Measurements from ENCODE around the gene GRK1.
"Not testable (repeated sequence)": the region's sequence is repeated elsewhere in the genome, so short reads cannot be mapped to it uniquely, and the experiment has no call there.

The GRK1 gene

DNA sequence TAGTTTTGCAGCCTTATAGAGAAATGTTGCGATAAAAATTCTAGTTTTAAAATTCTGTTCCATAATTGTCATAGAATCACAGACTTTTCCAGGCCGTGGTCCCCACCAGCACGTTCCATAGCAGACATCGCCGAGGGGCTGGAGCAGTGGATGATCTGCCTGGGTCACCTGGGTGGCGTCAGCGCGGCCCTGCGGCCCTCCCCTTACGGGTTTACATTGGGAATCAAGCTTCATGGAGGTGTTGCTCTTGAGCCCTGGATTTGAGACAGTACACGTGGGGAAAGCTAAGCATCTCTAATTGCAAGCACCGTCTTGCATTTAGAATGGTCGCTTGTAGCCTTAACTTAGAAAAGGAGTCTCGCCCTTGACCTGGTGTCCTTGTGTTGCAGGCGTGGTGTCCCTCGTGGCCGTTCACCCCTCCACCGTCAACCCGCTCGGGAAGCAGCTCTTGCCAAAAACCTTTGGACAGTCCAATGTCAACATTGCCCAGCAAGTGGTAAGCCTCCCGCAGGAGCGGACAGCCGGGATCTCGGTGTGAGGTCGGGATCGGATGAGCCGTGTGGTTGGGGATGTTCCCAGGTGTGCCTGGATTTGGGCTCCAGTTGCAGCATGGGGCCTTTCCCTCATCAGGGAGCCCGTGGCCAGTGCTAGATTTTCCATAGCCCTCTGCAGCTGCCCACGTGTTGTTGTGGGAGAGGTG lies 44.1 kb upstream of the GRK1 start:
- POLR2A ChIA-PET, result no interaction called here
- CTCF ChIA-PET, result no interaction called here
- no peak for DNase-seq (ENCODE audit: extremely low spot score)
- TF ChIP-seq, protein P1, sequence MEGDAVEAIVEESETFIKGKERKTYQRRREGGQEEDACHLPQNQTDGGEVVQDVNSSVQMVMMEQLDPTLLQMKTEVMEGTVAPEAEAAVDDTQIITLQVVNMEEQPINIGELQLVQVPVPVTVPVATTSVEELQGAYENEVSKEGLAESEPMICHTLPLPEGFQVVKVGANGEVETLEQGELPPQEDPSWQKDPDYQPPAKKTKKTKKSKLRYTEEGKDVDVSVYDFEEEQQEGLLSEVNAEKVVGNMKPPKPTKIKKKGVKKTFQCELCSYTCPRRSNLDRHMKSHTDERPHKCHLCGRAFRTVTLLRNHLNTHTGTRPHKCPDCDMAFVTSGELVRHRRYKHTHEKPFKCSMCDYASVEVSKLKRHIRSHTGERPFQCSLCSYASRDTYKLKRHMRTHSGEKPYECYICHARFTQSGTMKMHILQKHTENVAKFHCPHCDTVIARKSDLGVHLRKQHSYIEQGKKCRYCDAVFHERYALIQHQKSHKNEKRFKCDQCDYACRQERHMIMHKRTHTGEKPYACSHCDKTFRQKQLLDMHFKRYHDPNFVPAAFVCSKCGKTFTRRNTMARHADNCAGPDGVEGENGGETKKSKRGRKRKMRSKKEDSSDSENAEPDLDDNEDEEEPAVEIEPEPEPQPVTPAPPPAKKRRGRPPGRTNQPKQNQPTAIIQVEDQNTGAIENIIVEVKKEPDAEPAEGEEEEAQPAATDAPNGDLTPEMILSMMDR (IDR thresholded peaks at IDR 0.05; ENCODE audit: control extremely low read depth, extremely low read depth, low read depth, missing control alignments), result no peak

DNA sequence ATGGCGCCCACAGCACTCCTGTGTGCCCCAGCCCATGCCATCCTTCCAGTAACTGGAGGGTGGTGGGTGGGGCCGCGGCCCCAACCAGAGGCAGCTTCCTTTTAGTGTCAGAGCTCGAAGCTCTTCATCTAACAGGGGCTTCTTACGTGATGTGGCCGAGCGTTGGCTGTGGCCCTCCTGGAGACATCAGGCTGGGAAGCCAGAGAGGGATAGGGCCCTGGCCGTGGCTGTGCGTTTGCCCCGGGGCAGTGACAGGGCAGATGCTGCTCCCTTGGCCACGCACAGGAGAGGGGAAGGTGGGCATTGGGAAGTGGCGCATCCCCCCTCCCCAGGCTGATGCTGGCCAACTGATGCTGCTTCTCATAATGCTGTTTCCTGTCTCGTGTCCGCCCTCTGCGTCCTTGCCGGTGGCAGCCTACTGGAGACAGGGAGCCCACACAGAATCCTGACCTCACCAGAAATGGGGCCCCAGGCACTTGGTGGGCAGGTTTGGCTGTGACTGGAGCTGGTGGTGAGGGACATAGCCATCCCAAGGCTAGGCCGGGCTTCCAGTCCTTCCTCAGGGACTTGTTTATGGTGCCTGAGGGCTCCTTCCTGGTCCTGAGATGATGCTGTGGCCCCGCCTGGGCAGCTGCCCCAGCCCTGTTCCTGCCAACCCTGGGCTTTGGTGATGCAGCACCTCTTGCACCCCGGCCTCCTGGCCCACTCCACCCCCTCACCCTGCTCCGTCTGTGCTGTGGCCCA lies 43.4 kb upstream of the GRK1 start:
- no peak for DNase-seq (ENCODE audit: extremely low spot score)
- POLR2A ChIA-PET, result no interaction called here
- TF ChIP-seq, protein P1 (IDR thresholded peaks at IDR 0.05; ENCODE audit: control extremely low read depth, extremely low read depth, low read depth, missing control alignments), result no peak
- CTCF ChIA-PET, result no interaction called here

DNA sequence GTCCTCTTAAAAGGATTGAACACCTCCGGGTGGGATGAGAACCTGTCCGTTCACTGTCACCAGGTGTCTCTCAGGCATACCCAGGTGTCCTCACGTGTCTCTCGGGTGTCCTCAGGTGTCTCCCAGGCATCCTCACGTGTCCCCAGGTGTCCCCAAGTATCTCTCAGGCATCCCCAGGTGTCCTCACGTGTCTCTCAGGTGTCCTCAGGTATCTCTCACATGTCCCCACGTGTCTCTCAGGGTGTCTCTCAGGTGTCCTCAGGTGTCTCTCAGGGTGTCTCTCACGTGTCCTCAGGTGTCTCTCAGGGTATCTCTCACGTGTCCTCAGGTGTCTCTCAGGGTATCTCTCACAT lies 42.8 kb upstream of the GRK1 start:
- TF ChIP-seq, protein P1 (IDR thresholded peaks at IDR 0.05; ENCODE audit: control extremely low read depth, extremely low read depth, low read depth, missing control alignments), result no peak
- POLR2A ChIA-PET, result no interaction called here
- DNase-seq (ENCODE audit: extremely low spot score), result no peak
- CTCF ChIA-PET, result no interaction called here

DNA sequence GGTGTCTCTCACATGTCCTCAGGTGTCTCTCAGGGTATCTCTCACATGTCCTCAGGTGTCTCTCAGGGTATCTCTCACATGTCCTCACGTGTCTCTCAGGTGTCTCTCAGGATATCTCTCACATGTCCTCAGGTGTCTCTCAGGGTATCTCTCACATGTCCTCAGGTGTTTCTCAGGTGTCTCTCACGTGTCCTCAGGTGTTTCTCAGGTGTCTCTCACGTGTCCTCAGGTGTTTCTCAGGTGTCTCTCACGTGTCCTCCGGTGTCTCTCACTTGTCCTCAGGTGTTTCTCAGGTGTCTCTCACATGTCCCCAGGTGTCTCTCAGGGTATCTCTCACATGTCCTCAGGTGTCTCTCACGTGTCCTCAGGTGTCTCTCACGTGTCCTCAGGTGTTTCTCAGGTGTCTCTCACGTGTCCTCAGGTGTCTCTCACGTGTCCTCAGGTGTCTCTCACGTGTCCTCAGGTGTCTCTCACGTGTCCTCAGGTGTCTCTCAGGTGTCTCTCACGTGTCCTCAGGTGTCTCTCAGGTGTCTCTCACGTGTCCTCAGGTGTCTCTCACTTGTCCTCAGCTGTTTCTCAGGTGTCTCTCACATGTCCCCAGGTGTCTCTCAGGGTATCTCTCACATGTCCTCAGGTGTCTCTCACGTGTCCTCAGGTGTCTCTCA lies 42.2 kb upstream of the GRK1 start:
- CTCF ChIA-PET; DNase-seq (ENCODE audit: extremely low spot score); POLR2A ChIA-PET: not testable (repeated sequence)

DNA sequence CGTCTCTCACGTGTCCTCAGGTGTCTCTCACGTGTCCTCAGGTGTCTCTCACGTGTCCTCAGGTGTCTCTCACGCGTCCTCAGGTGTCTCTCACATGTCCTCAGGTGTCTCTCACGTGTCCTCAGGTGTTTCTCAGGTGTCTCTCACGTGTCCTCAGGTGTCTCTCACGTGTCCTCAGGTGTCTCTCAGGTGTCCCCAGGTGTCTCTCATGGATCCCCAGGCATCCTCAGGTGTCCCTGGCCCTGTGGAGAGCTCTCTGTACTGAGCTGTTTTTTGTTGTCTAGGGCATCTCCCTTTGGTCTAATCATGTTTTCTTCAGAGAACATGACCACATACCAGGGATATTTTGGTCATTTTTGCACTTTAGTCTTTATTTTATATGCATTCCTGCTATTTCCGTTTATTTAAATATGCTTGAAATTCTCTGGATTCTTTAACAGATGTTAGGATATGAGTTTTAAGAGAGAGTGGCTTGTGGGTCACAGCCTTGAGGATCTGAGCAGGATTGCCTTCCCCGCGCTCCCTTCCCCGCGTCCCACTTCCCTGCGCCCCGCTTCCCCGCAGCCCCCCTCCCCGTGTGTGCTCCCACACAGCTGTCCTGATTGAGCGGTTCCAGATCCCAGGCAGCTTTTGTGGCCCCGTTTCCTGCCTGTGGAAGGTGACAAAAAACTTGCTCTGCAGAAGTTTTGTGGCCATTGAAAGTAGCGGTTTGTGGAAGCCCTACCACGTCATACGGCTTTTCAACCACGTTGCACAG lies 40.9 kb upstream of the GRK1 start:
- TF ChIP-seq, protein P1 (IDR thresholded peaks at IDR 0.05; ENCODE audit: control extremely low read depth, extremely low read depth, low read depth, missing control alignments), result no peak
- ChIA-PET POLR2A (no interaction called here), CTCF (no interaction called here)
- DNase-seq (ENCODE audit: extremely low spot score), result no peak

DNA sequence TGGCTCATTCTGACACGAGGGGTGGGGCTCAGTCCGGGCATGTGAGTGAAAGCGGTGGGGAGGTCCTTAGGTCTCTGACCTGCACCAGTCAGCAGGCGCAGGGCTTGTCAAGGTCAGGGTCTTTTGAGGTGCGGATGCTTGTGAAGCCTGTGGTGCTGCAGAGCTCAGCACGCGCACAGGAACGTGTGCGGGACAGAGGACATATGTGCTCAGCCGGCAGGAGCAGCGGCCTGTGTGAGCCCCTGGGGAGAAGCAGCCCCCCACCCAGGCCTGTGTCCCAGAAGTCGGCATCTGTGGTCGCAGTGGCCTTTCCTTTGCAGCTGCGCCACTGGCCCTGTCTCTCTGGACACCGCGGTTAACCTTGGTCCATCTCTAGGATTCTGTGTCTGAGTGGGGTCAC lies 39.9 kb upstream of the GRK1 start:
- ChIA-PET CTCF (no interaction called here), POLR2A (no interaction called here)
- TF ChIP-seq, protein P1 (IDR thresholded peaks at IDR 0.05; ENCODE audit: control extremely low read depth, extremely low read depth, low read depth, missing control alignments), result no peak
- DNase-seq (ENCODE audit: extremely low spot score), result no peak
